Endothelial cell of umbilical vein (primary cell): ENCODE data around the gene SEC61A1. TPM values are rescaled to one million over a fixed set of nuclear protein-coding genes. Genes with fewer than 3 reads are reported as not detected.

ENCODE experiments used
- BruUV-seq: library from RNA; stranded (reverse); fragments of 400-500 nt; replicated peaks from 2 replicates; lab custom pipeline; 2021; lab: Mats Ljungman, UMichigan
- CTCF ChIA-PET: fragments of 300-600, 350-600 bp; sonication (Branson Sonifier 250); formaldehyde crosslinking; loops from one replicate; lab custom pipeline; 2021; ENCODE audit warnings: antibody characterized with exemption, inconsistent platforms; lab: Charles Lee
- POLR2A ChIA-PET: fragments of 300-600, 350-600 bp; sonication (Branson Sonifier 250); formaldehyde crosslinking; loops from one replicate; lab custom pipeline; 2021; ENCODE audit warnings: antibody characterized with exemption, inconsistent platforms; lab: Charles Lee
- DNase-seq: peaks from one replicate; pipeline ENCODE4 v3.0.0-alpha.2; 2011; ENCODE audit warnings: low read depth, low spot score
- FAIRE-seq: peaks from 2 replicates; lab custom pipeline; 2011; peaks lifted over from hg19 to GRCh38; lab: Jason Lieb, UNC
- H2AFZ ChIP-seq: 2 replicates; pipeline ENCODE4 v1.6.0; 2012; ENCODE audit warnings: low read depth, low read length, control low read depth, inconsistent platforms
- H3K27ac ChIP-seq: 2 replicates; pipeline ENCODE4 v1.5.1; 2011; ENCODE audit warnings: low read depth, mild to moderate bottlenecking, control low read depth, low read length, moderate library complexity; ENCODE audit not compliant: insufficient read depth
- H3K27me3 ChIP-seq, 2 experiments: 2 replicates each; pipeline versions ENCODE4 v1.6.0 to v1.6.1; 2011; ENCODE audit warnings: low read length in 2 of 2, mixed read lengths in 1 of 2; ENCODE audit not compliant: control insufficient read depth in 2 of 2, insufficient read depth in 2 of 2
- H3K36me3 ChIP-seq, 2 experiments: 2 replicates in 1 of 2; 3 replicates in 1 of 2; pipeline ENCODE4 v1.5.1; 2011; ENCODE audit warnings: low read length in 2 of 2, mild to moderate bottlenecking in 1 of 2, moderate library complexity in 1 of 2; ENCODE audit not compliant: control insufficient read depth in 2 of 2, insufficient read depth in 2 of 2; ENCODE audit errors: extremely low read depth in 1 of 2
- H3K4me1 ChIP-seq: 3 replicates; pipeline ENCODE4 v1.5.1; 2011; ENCODE audit warnings: mild to moderate bottlenecking, low read length; ENCODE audit not compliant: control insufficient read depth, insufficient read depth; ENCODE audit errors: extremely low read depth
- H3K4me2 ChIP-seq: 2 replicates; pipeline ENCODE4 v1.6.1; 2011; ENCODE audit warnings: low read length, control low read depth, mixed read lengths; ENCODE audit not compliant: insufficient read depth
- H3K4me3 ChIP-seq, 3 experiments: fragments of 200-600 bp in 1 of 3; sonication (generic), shearing (Covaris generic) in 1 of 3; replicated peaks in 1 of 3; 2 replicates each; pipeline ENCODE4 v1.5.1; 2011 to 2016; ENCODE audit warnings: control low read depth in 3 of 3, low read length in 3 of 3, mild to moderate bottlenecking in 2 of 3, inconsistent platforms in 1 of 3, low read depth in 1 of 3, moderate library complexity in 1 of 3; ENCODE audit not compliant: insufficient read depth in 1 of 3
- H3K79me2 ChIP-seq: 2 replicates; pipeline ENCODE4 v1.6.0; 2012; ENCODE audit warnings: low read length, inconsistent platforms; ENCODE audit not compliant: control insufficient read depth, insufficient read depth
- H3K9ac ChIP-seq: replicated peaks from 2 replicates; pipeline ENCODE3; 2011; ENCODE audit warnings: low read length, control low read depth; ENCODE audit not compliant: insufficient read depth; ENCODE audit errors: extremely low read depth
- H3K9me1 ChIP-seq: replicated peaks from 3 replicates; pipeline ENCODE4 v1.6.0; 2011; ENCODE audit warnings: mild to moderate bottlenecking, low read length; ENCODE audit not compliant: control insufficient read depth, insufficient read depth; ENCODE audit errors: extremely low read depth
- H3K9me3 ChIP-seq: replicated peaks from 2 replicates; pipeline ENCODE4 v1.5.1; 2012; ENCODE audit warnings: low read length, inconsistent platforms; ENCODE audit not compliant: control insufficient read depth, insufficient read depth
- H4K20me1 ChIP-seq: replicated peaks from 2 replicates; pipeline ENCODE3; 2011; ENCODE audit warnings: mild to moderate bottlenecking, low read length; ENCODE audit not compliant: control insufficient read depth, insufficient read depth; ENCODE audit errors: extremely low read depth
- EZH2 ChIP-seq: IDR thresholded peaks from 2 replicates; pipeline ENCODE4 v1.6.1; 2012; ENCODE audit warnings: borderline replicate concordance, low read depth, mild to moderate bottlenecking, moderate library complexity, low read length, inconsistent platforms; ENCODE audit not compliant: severe bottlenecking
- FOS ChIP-seq: IDR thresholded peaks from 2 replicates; pipeline ENCODE4 v1.6.1; 2011; ENCODE audit warnings: mild to moderate bottlenecking, low read length, moderate library complexity, borderline replicate concordance; ENCODE audit not compliant: insufficient read depth
- GATA2 ChIP-seq: IDR thresholded peaks from 2 replicates; pipeline ENCODE4 v1.7.0; 2011; ENCODE audit warnings: low read depth, mild to moderate bottlenecking, moderate library complexity, mixed read lengths, low read length; ENCODE audit not compliant: insufficient read length, insufficient read depth
- JUN ChIP-seq: IDR thresholded peaks from 2 replicates; pipeline ENCODE4 v1.6.1; 2011; ENCODE audit warnings: borderline replicate concordance, low read depth; ENCODE audit not compliant: insufficient read length, insufficient read depth
- MAX ChIP-seq: IDR thresholded peaks from 2 replicates; pipeline ENCODE4 v1.6.1; 2011; ENCODE audit not compliant: insufficient read depth, insufficient read length
- MYC ChIP-seq: IDR thresholded peaks from one replicate; pipeline ENCODE4 v1.6.1; 2011; ENCODE audit warnings: mild to moderate bottlenecking, low read depth, low read length
- POLR2A ChIP-seq: IDR thresholded peaks from 2 replicates; pipeline ENCODE4 v1.6.1; 2012; ENCODE audit warnings: low read depth, mild to moderate bottlenecking, control low read depth, low read length
- POLR2AphosphoS5 ChIP-seq: IDR thresholded peaks from 2 replicates; pipeline ENCODE4 v1.6.1; 2012; ENCODE audit warnings: low read depth, mild to moderate bottlenecking, control low read depth, low read length, moderate library complexity; ENCODE audit not compliant: insufficient read depth
- dilution Hi-C: fragments of 300-500 bp; cut with MboI; formaldehyde crosslinking; loops from one replicate; pipeline ENCODE4 v1.15.0; 2019; ENCODE audit warnings: low sequenced_read_pairs; ENCODE audit not compliant: extremely low pct_ligation_motif_present
- intact Hi-C: fragments of 100-400 bp; cut with micrococcal nuclease; formaldehyde crosslinking; loops from one replicate; pipeline ENCODE4 v1.10.0; 2022
- polyA plus RNA-seq, 4 experiments: library from polyadenylated mRNA; depleted of rRNA in 3 of 4; stranded (reverse) in 3 of 4; unstranded in 1 of 4; fragments of >200 nt; gene quantifications; 2 replicates each; pipeline versions ENCODE4 v1.2.1 to v1.2.3, GENCODE V29; 2011 to 2012; ENCODE audit warnings: missing spikeins in 1 of 4
- total RNA-seq: library from RNA; stranded (reverse); gene quantifications from 2 replicates; pipeline ENCODE4 v1.2.3, GENCODE V29; 2021
- TF ChIP-seq, protein P1 (sequence below), 2 donors: IDR thresholded peaks; 1 replicate in 1 of 2; 2 replicates in 1 of 2; pipeline ENCODE4 v1.5.1; 2011; ENCODE audit warnings: low read length in 2 of 2, mild to moderate bottlenecking in 2 of 2, moderate library complexity in 2 of 2, control low read depth in 1 of 2, inconsistent platforms in 1 of 2, low read depth in 1 of 2; ENCODE audit not compliant: insufficient read depth in 1 of 2; ENCODE audit errors: extremely low read depth in 1 of 2

The SEC61A1 gene
- total and polyA plus RNA-seq, 2 donors (not counting 3 experiments of a cell fraction or from before 2014, with no cell fraction given): 307 to 312 TPM

- H3K4me3 ChIP-seq: no peak overlapping the region
- no peak for FAIRE-seq
- TF ChIP-seq MYC (no peak), POLR2A (no peak), POLR2AphosphoS5 (no peak), JUN (no peak), EZH2 (no peak), MAX (no peak), GATA2 (no peak), FOS (no peak)
- TF ChIP-seq, protein P1, sequence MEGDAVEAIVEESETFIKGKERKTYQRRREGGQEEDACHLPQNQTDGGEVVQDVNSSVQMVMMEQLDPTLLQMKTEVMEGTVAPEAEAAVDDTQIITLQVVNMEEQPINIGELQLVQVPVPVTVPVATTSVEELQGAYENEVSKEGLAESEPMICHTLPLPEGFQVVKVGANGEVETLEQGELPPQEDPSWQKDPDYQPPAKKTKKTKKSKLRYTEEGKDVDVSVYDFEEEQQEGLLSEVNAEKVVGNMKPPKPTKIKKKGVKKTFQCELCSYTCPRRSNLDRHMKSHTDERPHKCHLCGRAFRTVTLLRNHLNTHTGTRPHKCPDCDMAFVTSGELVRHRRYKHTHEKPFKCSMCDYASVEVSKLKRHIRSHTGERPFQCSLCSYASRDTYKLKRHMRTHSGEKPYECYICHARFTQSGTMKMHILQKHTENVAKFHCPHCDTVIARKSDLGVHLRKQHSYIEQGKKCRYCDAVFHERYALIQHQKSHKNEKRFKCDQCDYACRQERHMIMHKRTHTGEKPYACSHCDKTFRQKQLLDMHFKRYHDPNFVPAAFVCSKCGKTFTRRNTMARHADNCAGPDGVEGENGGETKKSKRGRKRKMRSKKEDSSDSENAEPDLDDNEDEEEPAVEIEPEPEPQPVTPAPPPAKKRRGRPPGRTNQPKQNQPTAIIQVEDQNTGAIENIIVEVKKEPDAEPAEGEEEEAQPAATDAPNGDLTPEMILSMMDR (IDR thresholded peaks at IDR 0.05; ENCODE audit: extremely low read depth in 1 of 2, insufficient read depth in 1 of 2, low read depth in 1 of 2, low read length in 2 of 2): no peak
- H3K27ac ChIP-seq: no peak overlapping the region
- ChIA-PET POLR2A (interaction anchor here (0.6 kb wide), 1 partner anchor 69 kb away, joined by 3 read pairs; no protein-coding TSS in a partner anchor), CTCF (interaction anchor here (0.6 to 1.5 kb wide), 4 partner anchors 68 to 413 kb away, joined by 3 read pairs; no protein-coding TSS in a partner anchor)
- H3K27me3 ChIP-seq: no peaks in the 10 kb centered on the region
- H3K9ac ChIP-seq: no peak overlapping the region
- no TSS peak for BruUV-seq
- no peak for DNase-seq
- no peaks in the 10 kb centered on the region for H4K20me1 ChIP-seq
- H3K4me1 ChIP-seq: no peaks in the 10 kb centered on the region
- dilution Hi-C loops: no loop called here
- peaks cover 29% of the 10 kb centered on the region for H3K79me2 ChIP-seq
- no peak overlapping the region for H2AFZ ChIP-seq
- H3K9me1 ChIP-seq: no peaks in the 10 kb centered on the region
- H3K9me3 ChIP-seq: no peaks in the 10 kb centered on the region
- intact Hi-C loops: no loop called here
- H3K4me2 ChIP-seq: no peak overlapping the region
- H3K36me3 ChIP-seq: peaks cover 65 to 80% of the 10 kb centered on the region in 2 experiments
Observed at GRCh38 chr3:128064962-128065361, 12.7 kb downstream of the SEC61A1 start.
